ENCODE measurements around the gene SPG7. TPM values are rescaled to one million over a fixed set of nuclear protein-coding genes. Genes with fewer than 3 reads are reported as not detected.

Gene SPG7
- total RNA-seq, 8 experiments from 2014 or later, result 47.7 to 134 (median 71.6) TPM

DNA sequence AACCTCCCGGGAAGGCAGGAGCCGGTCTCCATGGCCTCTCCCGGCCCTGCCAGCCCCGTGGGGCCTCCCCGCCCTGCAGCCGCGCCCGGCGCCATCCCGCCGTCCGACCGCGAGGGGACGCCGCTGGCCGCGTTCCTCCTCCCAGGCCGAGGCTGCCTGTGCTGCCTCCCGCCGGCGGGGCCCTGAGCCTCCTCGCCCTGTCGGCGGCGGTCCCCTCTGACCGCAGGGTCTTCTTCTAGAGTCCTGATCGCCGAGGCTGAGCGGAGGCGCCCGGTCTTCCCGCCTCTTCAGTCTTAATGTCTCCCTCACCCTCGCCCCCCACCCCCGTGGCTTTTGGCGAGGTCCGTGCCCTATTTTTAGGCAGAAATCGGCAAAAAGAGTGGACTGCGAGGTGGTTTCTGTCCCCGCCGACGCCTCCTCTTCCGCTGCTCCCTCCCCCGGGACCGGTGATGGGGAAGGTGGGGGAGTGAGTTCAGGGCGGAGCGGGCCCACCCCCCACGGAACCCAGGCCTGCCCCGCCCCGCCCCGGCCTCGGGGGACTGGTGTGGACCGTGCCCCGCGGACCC, 66.6 kb downstream of the SPG7 start:
- Histone ChIP-seq H3K27ac (no peak overlapping the region), H3K4me1 (replicated peaks in 1 of 2) (peaks cover 4 to 8% of the 10 kb centered on the region in 2 donors), H3K4me3 (peak overlapping the region; percentile 26 to 40 (median 36))
- ATAC-seq (replicated peaks in 6 of 8), result peak; percentile 46 to 95 (median 67)
- 0 to 9% methylated on average over 1 to 14 of the region's 55 CpGs; no CpG with 5 or more reads in 8 of the 10 experiments for WGBS, 10 experiments
- in situ Hi-C loops (cut with MboI; ENCODE audit: low pct_unique_long_range_greater_than_20kb in 2 of 9, low sequenced_read_pairs in 9 of 9, unreplicated experiment in 9 of 9), result no loop called here

GRCh38 chr16:89575247-89576152, 67.3 kb downstream of the SPG7 start, which contains the start of gene CPNE7:
TSS of gene CPNE7 (plus strand) at chr16:89575758. CDS start at chr16:89575898, 140 bp downstream.
- in situ Hi-C loops (cut with MboI; ENCODE audit: low pct_unique_long_range_greater_than_20kb in 2 of 9, low sequenced_read_pairs in 9 of 9, unreplicated experiment in 9 of 9), result no loop called here
- peaks cover 4 to 8% of the 10 kb centered on the region in 2 donors for H3K4me1 ChIP-seq (replicated peaks in 1 of 2)
- H3K4me3 ChIP-seq, result peak within 1 kb of the TSS; percentile 26 to 40 (median 36)
- 0 to 20% methylated on average over 5 to 6 of the region's 103 CpGs; no CpG with 5 or more reads in 8 of the 10 experiments for WGBS, 10 experiments
- H3K27ac ChIP-seq, result no peak within 1 kb of the TSS
- ATAC-seq (replicated peaks in 6 of 8), result peak; percentile 30 to 74 (median 64)

GRCh38 chr16:89576153-89577054, 68.2 kb downstream of the SPG7 start:
- 8% methylated on average over 5 of the region's 89 CpGs; no CpG with 5 or more reads in 9 of the 10 experiments for WGBS, 10 experiments
- Histone ChIP-seq H3K4me1 (replicated peaks in 1 of 2) (peaks cover 4 to 8% of the 10 kb centered on the region in 2 donors), H3K27ac (no peak overlapping the region), H3K4me3 (peak overlapping the region; percentile 26 to 40 (median 36))
- ATAC-seq (replicated peaks in 6 of 8), result no peak
- in situ Hi-C loops (cut with MboI; ENCODE audit: low pct_unique_long_range_greater_than_20kb in 2 of 9, low sequenced_read_pairs in 9 of 9, unreplicated experiment in 9 of 9), result no loop called here

DNA sequence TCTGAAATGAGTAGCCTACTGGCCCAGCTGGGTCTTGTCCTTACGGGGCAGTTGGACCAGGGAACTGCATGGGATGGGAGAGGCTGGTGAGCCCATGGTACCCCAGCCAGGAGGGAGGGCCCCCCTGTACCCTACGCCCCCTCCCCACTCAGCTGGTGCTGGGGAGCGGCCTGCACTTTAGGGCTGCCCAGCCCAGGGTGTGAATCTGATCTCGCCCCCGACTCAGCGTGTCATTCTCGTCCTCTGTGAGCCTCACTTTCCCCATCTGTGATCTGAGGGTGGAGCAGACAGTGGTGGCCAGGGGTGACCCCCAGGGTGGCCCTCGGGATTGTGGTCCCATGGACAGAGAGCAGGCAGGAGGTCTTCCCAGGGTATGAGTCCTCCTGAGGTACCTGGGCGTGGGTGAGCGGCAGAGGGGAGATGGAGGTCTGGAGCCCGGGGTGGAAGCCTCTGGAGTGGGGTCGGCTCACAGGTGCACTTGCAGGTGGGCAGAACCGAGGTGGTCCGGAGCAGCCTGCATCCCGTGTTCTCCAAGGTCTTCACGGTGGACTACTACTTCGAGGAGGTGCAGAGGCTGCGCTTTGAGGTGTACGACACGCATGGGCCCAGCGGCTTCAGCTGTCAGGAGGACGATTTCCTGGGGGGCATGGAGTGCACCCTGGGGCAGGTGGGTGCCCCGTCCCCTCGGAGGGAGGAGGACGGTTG, 69.0 kb downstream of the SPG7 start:
- in situ Hi-C loops (cut with MboI; ENCODE audit: low pct_unique_long_range_greater_than_20kb in 2 of 9, low sequenced_read_pairs in 9 of 9, unreplicated experiment in 9 of 9), result no loop called here
- no peak for ATAC-seq (replicated peaks in 6 of 8)
- 80 to 90% (median 87%) methylated on average over 1 to 4 of the region's 25 CpGs; no CpG with 5 or more reads in 6 of the 10 experiments for WGBS, 10 experiments
- Histone ChIP-seq H3K4me3 (no peak overlapping the region), H3K27ac (no peak overlapping the region), H3K4me1 (replicated peaks in 1 of 2) (peaks cover 4 to 8% of the 10 kb centered on the region in 2 donors)

- ATAC-seq (replicated peaks in 6 of 8), result no peak
- Histone ChIP-seq H3K4me3 (no peak overlapping the region), H3K27ac (no peak overlapping the region), H3K4me1 (replicated peaks in 1 of 2) (peaks cover 4 to 6% of the 10 kb centered on the region in 2 donors)
- in situ Hi-C loops (cut with MboI; ENCODE audit: low pct_unique_long_range_greater_than_20kb in 2 of 9, low sequenced_read_pairs in 9 of 9, unreplicated experiment in 9 of 9), result no loop called here
- 95 to 100% (median 98%) methylated on average over 1 to 12 of the region's 15 CpGs; no CpG with 5 or more reads in 6 of the 10 experiments for WGBS, 10 experiments
These were observed 71.1 kb downstream of the SPG7 start for GRCh38 chr16:89579351-89579750.

GRCh38 chr16:89581045-89581695, 73.0 kb downstream of the SPG7 start:
- WGBS, 10 experiments, result 18 to 100% (median 80%) methylated on average over 1 to 10 of the region's 33 CpGs; no CpG with 5 or more reads in 1 of the 10 experiments
- no peak overlapping the region for H3K4me3 ChIP-seq
- H3K4me1 ChIP-seq (replicated peaks in 1 of 2), result no peaks in the 10 kb centered on the region
- in situ Hi-C loops (cut with MboI; ENCODE audit: low pct_unique_long_range_greater_than_20kb in 2 of 9, low sequenced_read_pairs in 9 of 9, unreplicated experiment in 9 of 9), result no loop called here
- peak in 4 of 8 experiments; percentile 18 to 83 (median 68) for ATAC-seq (replicated peaks in 6 of 8)
- no peak overlapping the region for H3K27ac ChIP-seq

DNA sequence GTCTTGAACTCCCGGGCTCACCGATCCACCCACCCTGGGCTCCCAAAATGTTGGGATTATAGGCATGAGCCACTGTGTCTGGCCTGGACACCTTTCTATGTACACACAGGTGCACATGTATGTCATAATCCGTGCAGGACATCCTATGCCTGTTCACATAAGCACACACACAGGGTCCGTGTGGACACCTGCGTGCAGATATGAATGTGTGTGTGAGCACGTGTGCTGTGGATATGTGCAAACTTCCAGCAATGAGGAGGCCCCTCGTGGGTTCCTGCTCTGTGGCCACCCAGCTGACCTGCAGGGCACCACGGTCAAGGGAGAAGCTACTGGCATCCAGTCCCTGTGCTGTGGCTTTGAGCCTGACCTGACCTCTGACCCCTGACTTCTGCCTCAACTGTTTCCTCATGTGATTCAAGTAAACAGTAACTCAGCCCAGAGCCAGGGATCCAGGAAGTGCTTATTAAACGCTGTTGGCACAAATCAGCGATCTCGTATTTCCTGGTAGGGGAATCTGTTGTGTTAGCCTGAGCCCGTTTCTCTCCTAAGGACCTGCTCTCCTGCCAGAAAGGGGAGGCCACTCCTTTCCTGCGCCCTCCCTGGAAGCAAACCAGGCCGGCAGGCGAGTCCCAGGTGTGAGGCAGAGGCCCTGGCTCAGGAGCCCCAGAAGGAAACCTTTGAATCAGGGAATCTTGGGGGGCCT, 73.8 kb downstream of the SPG7 start:
- no peak for ATAC-seq (replicated peaks in 6 of 8)
- Histone ChIP-seq H3K4me3 (no peak overlapping the region), H3K4me1 (replicated peaks in 1 of 2) (no peaks in the 10 kb centered on the region), H3K27ac (no peak overlapping the region)
- in situ Hi-C loops (cut with MboI; ENCODE audit: low pct_unique_long_range_greater_than_20kb in 2 of 9, low sequenced_read_pairs in 9 of 9, unreplicated experiment in 9 of 9), result no loop called here
- WGBS, 10 experiments, result 42 to 100% (median 84%) methylated on average over 1 to 3 of the region's 15 CpGs; no CpG with 5 or more reads in 4 of the 10 experiments

DNA sequence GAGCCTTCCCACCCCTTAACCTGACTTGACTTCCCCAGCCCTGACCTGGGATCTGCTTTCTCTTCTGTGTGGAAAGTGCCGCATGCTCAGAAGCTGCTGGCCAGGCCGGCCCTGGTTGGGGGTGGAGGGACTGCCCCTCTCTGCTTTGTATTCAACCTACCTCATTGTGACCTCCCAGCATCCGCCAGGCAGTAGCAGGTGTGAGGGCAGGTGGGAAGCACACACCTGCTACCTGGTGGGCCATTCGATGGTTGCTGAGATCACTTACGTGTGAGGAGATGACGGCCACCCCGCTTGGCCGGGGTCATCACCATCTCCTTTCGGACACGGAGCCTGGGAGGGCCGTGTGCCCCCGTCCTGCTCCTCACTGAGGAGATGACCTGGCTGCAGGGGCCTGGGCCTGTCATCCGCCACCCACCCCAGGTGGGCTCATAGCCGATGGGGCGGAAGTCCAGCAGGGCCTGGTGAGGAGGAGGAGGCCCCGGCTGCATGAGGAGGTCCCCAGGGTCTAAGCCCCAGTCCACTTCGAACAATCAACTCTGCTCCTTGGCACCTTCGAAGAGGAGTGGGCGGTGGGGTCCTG, 74.5 kb downstream of the SPG7 start:
- no peak overlapping the region for H3K4me3 ChIP-seq
- no peaks in the 10 kb centered on the region for H3K4me1 ChIP-seq (replicated peaks in 1 of 2)
- H3K27ac ChIP-seq, result no peak overlapping the region
- in situ Hi-C loops (cut with MboI; ENCODE audit: low pct_unique_long_range_greater_than_20kb in 2 of 9, low sequenced_read_pairs in 9 of 9, unreplicated experiment in 9 of 9), result no loop called here
- WGBS, 10 experiments, result 82% methylated on average over 2 of the region's 19 CpGs; no CpG with 5 or more reads in 9 of the 10 experiments
- ATAC-seq (replicated peaks in 6 of 8), result no peak

GRCh38 chr16:89583197-89583894, 75.1 kb downstream of the SPG7 start:
- Histone ChIP-seq H3K4me1 (replicated peaks in 1 of 2) (no peaks in the 10 kb centered on the region), H3K27ac (no peak overlapping the region), H3K4me3 (no peak overlapping the region)
- in situ Hi-C loops (cut with MboI; ENCODE audit: low pct_unique_long_range_greater_than_20kb in 2 of 9, low sequenced_read_pairs in 9 of 9, unreplicated experiment in 9 of 9), result no loop called here
- ATAC-seq (replicated peaks in 6 of 8), result peak in 1 of 8 experiments; percentile 8
- 87 to 100% (median 88%) methylated on average over 1 to 13 of the region's 36 CpGs; no CpG with 5 or more reads in 7 of the 10 experiments for WGBS, 10 experiments

GRCh38 chr16:89583895-89584644, 75.9 kb downstream of the SPG7 start:
- ATAC-seq (replicated peaks in 6 of 8), result peak in 2 of 8 experiments; percentile 14 to 26
- H3K4me1 ChIP-seq (replicated peaks in 1 of 2), result no peaks in the 10 kb centered on the region
- H3K27ac ChIP-seq, result no peak overlapping the region
- 80 to 94% methylated on average over 1 to 15 of the region's 49 CpGs; no CpG with 5 or more reads in 8 of the 10 experiments for WGBS, 10 experiments
- H3K4me3 ChIP-seq, result no peak overlapping the region
- in situ Hi-C loops (cut with MboI; ENCODE audit: low pct_unique_long_range_greater_than_20kb in 2 of 9, low sequenced_read_pairs in 9 of 9, unreplicated experiment in 9 of 9), result no loop called here
